Mesendoderm (in vitro differentiated cells): ENCODE data around the gene DOK4.
"Not testable (repeated sequence)": the region's sequence is repeated elsewhere in the genome, so short reads cannot be mapped to it uniquely, and the experiment has no call there.

Experiments used
- DNase-seq: peaks from one replicate; pipeline ENCODE4 v3.0.0; 2013
- H2AK5ac ChIP-seq: 2 replicates; pipeline ENCODE4 v1.6.1; 2013; ENCODE audit warnings: low read length, inconsistent platforms
- H2BK120ac ChIP-seq: 2 replicates; pipeline ENCODE4 v1.6.1; 2013; ENCODE audit warnings: low read depth, mild to moderate bottlenecking, low read length, moderate library complexity, mixed read lengths
- H2BK15ac ChIP-seq: replicated peaks from 2 replicates; pipeline ENCODE4 v1.6.1; 2013; ENCODE audit warnings: low read depth, mild to moderate bottlenecking, moderate library complexity
- H2BK5ac ChIP-seq: 2 replicates; pipeline ENCODE4 v1.6.1; 2013; ENCODE audit warnings: low read length, inconsistent platforms
- H3K18ac ChIP-seq: 2 replicates; pipeline ENCODE4 v1.6.1; 2013; ENCODE audit warnings: mild to moderate bottlenecking, low read length, mixed read lengths
- H3K23ac ChIP-seq: one replicate; pipeline ENCODE4 v1.6.1; 2013; ENCODE audit warnings: low read length
- H3K27ac ChIP-seq: 2 replicates; pipeline ENCODE4 v1.5.1; 2013; ENCODE audit warnings: low read depth, mild to moderate bottlenecking, inconsistent platforms, low read length, moderate library complexity
- H3K27me3 ChIP-seq: 2 replicates; pipeline ENCODE4 v1.6.1; 2013; ENCODE audit warnings: low read length, control low read depth, mild to moderate bottlenecking, inconsistent platforms; ENCODE audit not compliant: insufficient read depth, poor library complexity
- H3K36me3 ChIP-seq: 2 replicates; pipeline ENCODE4 v1.6.1; 2013; ENCODE audit warnings: low read length, inconsistent platforms; ENCODE audit not compliant: control insufficient read depth, insufficient read depth
- H3K4ac ChIP-seq: one replicate; pipeline ENCODE4 v1.6.1; 2013; ENCODE audit warnings: low read depth, mild to moderate bottlenecking, low read length, moderate library complexity
- H3K4me1 ChIP-seq: 2 replicates; pipeline ENCODE4 v1.6.1; 2013; ENCODE audit warnings: low read depth, low read length, inconsistent platforms; ENCODE audit not compliant: control insufficient read depth
- H3K4me2 ChIP-seq: 2 replicates; pipeline ENCODE4 v1.6.1; 2013; ENCODE audit warnings: low read length
- H3K4me3 ChIP-seq: 2 replicates; pipeline ENCODE4 v1.5.1; 2013; ENCODE audit warnings: mild to moderate bottlenecking, low read length
- H3K56ac ChIP-seq: one replicate; pipeline ENCODE4 v1.6.1; 2013; ENCODE audit warnings: low read length
- H3K79me1 ChIP-seq: 2 replicates; pipeline ENCODE4 v1.6.1; 2013; ENCODE audit warnings: low read length, inconsistent platforms
- H3K79me2 ChIP-seq: 2 replicates; pipeline ENCODE4 v1.6.1; 2013; ENCODE audit warnings: mild to moderate bottlenecking, low read length; ENCODE audit not compliant: control insufficient read depth, insufficient read depth
- H3K9ac ChIP-seq: 2 replicates; pipeline ENCODE4 v1.6.1; 2013; ENCODE audit warnings: low read length, inconsistent platforms
- H4K5ac ChIP-seq: one replicate; pipeline ENCODE4 v1.6.1; 2013; ENCODE audit warnings: low read length
- H4K8ac ChIP-seq: one replicate; pipeline ENCODE4 v1.6.1; 2013; ENCODE audit warnings: low read depth, mild to moderate bottlenecking, control low read depth, low read length, moderate library complexity
- WGBS: extraction: QIAGEN DNeasy Blood & Tissue Kit; methylation state at CpG from one replicate; pipeline ENCODE4 v1.1.7; 2013; ENCODE audit warnings: low lambda C conversion rate, missing lambda C conversion rate; ENCODE audit not compliant: insufficient coverage; ENCODE audit errors: extremely low coverage; 5-methylcytosine and 5-hydroxymethylcytosine counted together

The DOK4 gene

GRCh38 chr16:57445510-57445909, 40.8 kb downstream of the DOK4 start:
- H3K4ac ChIP-seq = no peak overlapping the region
- peaks cover 4% of the 10 kb centered on the region for H3K4me1 ChIP-seq
- H3K27ac ChIP-seq = no peak overlapping the region
- no peak overlapping the region for H2BK15ac ChIP-seq
- no peak overlapping the region for H3K23ac ChIP-seq
- no peak overlapping the region for H2BK5ac ChIP-seq
- peaks cover 2% of the 10 kb centered on the region for H3K36me3 ChIP-seq
- DNase-seq = no peak
- no peak overlapping the region for H3K4me2 ChIP-seq
- peaks cover 15% of the 10 kb centered on the region for H3K79me1 ChIP-seq
- H3K27me3 ChIP-seq = no peaks in the 10 kb centered on the region
- H2BK120ac ChIP-seq = no peak overlapping the region
- H3K18ac ChIP-seq = no peak overlapping the region
- no peak overlapping the region for H4K8ac ChIP-seq
- no peak overlapping the region for H3K9ac ChIP-seq
- H4K5ac ChIP-seq = no peak overlapping the region
- H2AK5ac ChIP-seq = no peak overlapping the region
- WGBS = no CpG with 5 or more reads among the region's 2 CpGs
- H3K79me2 ChIP-seq = peaks cover 13% of the 10 kb centered on the region
- no peak overlapping the region for H3K4me3 ChIP-seq
- no peak overlapping the region for H3K56ac ChIP-seq

- Histone ChIP-seq H3K79me1 (peaks cover 15% of the 10 kb centered on the region), H3K23ac (no peak overlapping the region), H2AK5ac (no peak overlapping the region), H3K4me1 (peaks cover 4% of the 10 kb centered on the region), H2BK5ac (no peak overlapping the region), H3K4me3 (no peak overlapping the region), H3K4ac (no peak overlapping the region), H4K5ac (no peak overlapping the region), H3K9ac (no peak overlapping the region), H3K27ac (no peak overlapping the region), H4K8ac (no peak overlapping the region), H2BK15ac (no peak overlapping the region), H3K36me3 (peaks cover 2% of the 10 kb centered on the region), H3K18ac (no peak overlapping the region), H3K4me2 (no peak overlapping the region), H3K79me2 (peaks cover 13% of the 10 kb centered on the region), H2BK120ac (no peak overlapping the region), H3K27me3 (no peaks in the 10 kb centered on the region), H3K56ac (no peak overlapping the region)
- DNase-seq = no peak
- no CpG with 5 or more reads among the region's 3 CpGs for WGBS
These were observed 41.6 kb downstream of the DOK4 start for GRCh38 chr16:57444711-57445110.

DNA sequence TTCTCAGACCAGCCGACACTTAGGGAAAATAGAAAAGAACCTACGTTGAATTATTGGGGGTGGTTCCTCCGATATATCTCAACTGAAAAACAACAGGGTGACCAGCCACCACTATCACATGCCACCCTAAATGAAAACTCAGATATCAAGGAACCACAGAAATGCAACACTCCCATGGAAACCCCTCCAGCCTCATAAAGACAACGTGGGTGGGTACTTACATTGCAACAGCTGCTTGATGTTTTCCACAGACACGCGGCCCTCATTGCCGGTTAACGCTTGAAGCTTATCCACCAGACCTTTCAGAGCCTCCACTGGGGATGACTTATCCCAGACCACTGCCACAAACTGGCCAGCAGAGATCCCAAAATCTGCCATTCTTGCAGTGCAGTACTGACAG, 45.7 kb downstream of the DOK4 start:
- H3K56ac ChIP-seq, H3K27ac ChIP-seq, H3K4me3 ChIP-seq: not testable (repeated sequence)

GRCh38 chr16:57439947-57440346, 46.3 kb downstream of the DOK4 start:
- H3K56ac ChIP-seq, H3K27ac ChIP-seq, DNase-seq, H2AK5ac ChIP-seq, H2BK15ac ChIP-seq, H4K8ac ChIP-seq, H3K9ac ChIP-seq, H3K27me3 ChIP-seq, H3K23ac ChIP-seq, H3K36me3 ChIP-seq, H3K4ac ChIP-seq, H3K79me1 ChIP-seq, H3K4me2 ChIP-seq, H4K5ac ChIP-seq, H3K4me3 ChIP-seq, H2BK120ac ChIP-seq, H3K4me1 ChIP-seq, H3K18ac ChIP-seq, H3K79me2 ChIP-seq, H2BK5ac ChIP-seq: not testable (repeated sequence)
- WGBS = no CpG with 5 or more reads among the region's 8 CpGs

More for the DNA sequence above, 45.7 kb downstream of the DOK4 start:
- not testable (repeated sequence) for H3K4me1 ChIP-seq, H2AK5ac ChIP-seq, H3K79me2 ChIP-seq, H3K23ac ChIP-seq, H3K36me3 ChIP-seq, DNase-seq, H3K4me2 ChIP-seq, H3K9ac ChIP-seq, H4K5ac ChIP-seq, H3K4ac ChIP-seq, H2BK120ac ChIP-seq, H2BK5ac ChIP-seq, H3K18ac ChIP-seq, H4K8ac ChIP-seq, H2BK15ac ChIP-seq, H3K79me1 ChIP-seq, H3K27me3 ChIP-seq
- no CpG with 5 or more reads among the region's 8 CpGs for WGBS

- Histone ChIP-seq H3K4me1 (no peaks in the 10 kb centered on the region), H3K27ac (no peak overlapping the region), H3K9ac (no peak overlapping the region), H3K27me3 (no peaks in the 10 kb centered on the region), H2BK120ac (no peak overlapping the region), H4K5ac (no peak overlapping the region), H3K79me1 (no peaks in the 10 kb centered on the region), H2BK5ac (no peak overlapping the region), H3K4me2 (no peak overlapping the region), H3K36me3 (peaks cover 7% of the 10 kb centered on the region), H3K79me2 (no peaks in the 10 kb centered on the region), H3K18ac (no peak overlapping the region), H3K4me3 (no peak overlapping the region), H3K4ac (no peak overlapping the region), H2BK15ac (no peak overlapping the region), H3K23ac (no peak overlapping the region), H4K8ac (no peak overlapping the region), H3K56ac (no peak overlapping the region), H2AK5ac (no peak overlapping the region)
- no peak for DNase-seq
- no CpG with 5 or more reads among the region's 1 CpG for WGBS
These were observed 50.5 kb downstream of the DOK4 start for GRCh38 chr16:57435838-57436237.

GRCh38 chr16:57434003-57434402, 52.3 kb downstream of the DOK4 start:
- Histone ChIP-seq H3K23ac (no peak overlapping the region), H3K56ac (no peak overlapping the region), H4K5ac (no peak overlapping the region), H3K4me1 (no peaks in the 10 kb centered on the region), H2BK120ac (no peak overlapping the region), H2BK5ac (no peak overlapping the region), H3K4me2 (no peak overlapping the region), H3K36me3 (peaks cover 9% of the 10 kb centered on the region), H4K8ac (no peak overlapping the region), H3K27me3 (no peaks in the 10 kb centered on the region), H3K27ac (no peak overlapping the region), H3K79me1 (no peaks in the 10 kb centered on the region), H3K18ac (no peak overlapping the region), H3K9ac (no peak overlapping the region), H2AK5ac (no peak overlapping the region), H2BK15ac (no peak overlapping the region), H3K4me3 (no peak overlapping the region), H3K79me2 (no peaks in the 10 kb centered on the region), H3K4ac (no peak overlapping the region)
- no CpG with 5 or more reads among the region's 2 CpGs for WGBS
- no peak for DNase-seq
